Osteoblast (primary cell): ENCODE data around the gene HNRNPH3. TPM values are rescaled to one million over a fixed set of nuclear protein-coding genes. Genes with fewer than 3 reads are reported as not detected.

Experiments used
- DNase-seq: peaks from one replicate; pipeline ENCODE4 v3.0.0; 2011; ENCODE audit warnings: low spot score, mixed read lengths; ENCODE audit not compliant: insufficient read length; ENCODE audit errors: missing footprints
- H2AFZ ChIP-seq: 2 replicates; pipeline ENCODE4 v1.6.0; 2011; ENCODE audit warnings: mild to moderate bottlenecking, low read length
- H3K27ac ChIP-seq: 2 replicates; pipeline ENCODE4 v1.5.1; 2011; ENCODE audit warnings: mild to moderate bottlenecking, low read depth, low read length, moderate library complexity
- H3K27me3 ChIP-seq: 2 replicates; pipeline ENCODE4 v1.6.0; 2012; ENCODE audit warnings: mild to moderate bottlenecking, control low read depth, inconsistent platforms, low read length, moderate library complexity; ENCODE audit not compliant: insufficient read depth
- H3K36me3 ChIP-seq: 2 replicates; pipeline ENCODE4 v1.5.1; 2011; ENCODE audit warnings: mild to moderate bottlenecking, low read length, control low read depth, moderate library complexity; ENCODE audit not compliant: insufficient read depth
- H3K4me1 ChIP-seq: 2 replicates; pipeline ENCODE4 v1.5.1; 2011; ENCODE audit warnings: mild to moderate bottlenecking, low read length, control low read depth, moderate library complexity; ENCODE audit not compliant: insufficient read depth
- H3K4me2 ChIP-seq: 2 replicates; pipeline ENCODE4 v1.6.0; 2011; ENCODE audit warnings: mild to moderate bottlenecking, low read length; ENCODE audit not compliant: insufficient read depth
- H3K4me3 ChIP-seq: fragments of 200-600 bp; sonication (generic); 3 replicates; pipeline ENCODE4 v1.5.1; 2012; ENCODE audit warnings: mild to moderate bottlenecking, low read length, inconsistent platforms; ENCODE audit not compliant: insufficient read depth
- H3K79me2 ChIP-seq: 2 replicates; pipeline ENCODE4 v1.6.0; 2012; ENCODE audit warnings: mild to moderate bottlenecking, low read length, control low read depth, inconsistent platforms; ENCODE audit not compliant: insufficient read depth
- H3K9me3 ChIP-seq: 2 replicates; pipeline ENCODE4 v1.5.1; 2011; ENCODE audit warnings: low read depth, low read length, control low read depth
- H4K20me1 ChIP-seq: 2 replicates; pipeline ENCODE4 v1.6.0; 2012; ENCODE audit warnings: mild to moderate bottlenecking, low read length, control low read depth; ENCODE audit not compliant: insufficient read depth
- total RNA-seq: library from RNA; depleted of rRNA; stranded (reverse); fragments of >200 nt; gene quantifications from 2 replicates; pipeline ENCODE4 v1.2.3, GENCODE V29; 2012
- TF ChIP-seq, protein P1 (sequence below): IDR thresholded peaks from 2 replicates; pipeline ENCODE4 v1.5.1; 2011; ENCODE audit warnings: mild to moderate bottlenecking, low read depth, low read length, moderate library complexity; ENCODE audit errors: extremely low read depth

HNRNPH3 gene
- total RNA-seq, 1 donor = 10.1 TPM

DNA sequence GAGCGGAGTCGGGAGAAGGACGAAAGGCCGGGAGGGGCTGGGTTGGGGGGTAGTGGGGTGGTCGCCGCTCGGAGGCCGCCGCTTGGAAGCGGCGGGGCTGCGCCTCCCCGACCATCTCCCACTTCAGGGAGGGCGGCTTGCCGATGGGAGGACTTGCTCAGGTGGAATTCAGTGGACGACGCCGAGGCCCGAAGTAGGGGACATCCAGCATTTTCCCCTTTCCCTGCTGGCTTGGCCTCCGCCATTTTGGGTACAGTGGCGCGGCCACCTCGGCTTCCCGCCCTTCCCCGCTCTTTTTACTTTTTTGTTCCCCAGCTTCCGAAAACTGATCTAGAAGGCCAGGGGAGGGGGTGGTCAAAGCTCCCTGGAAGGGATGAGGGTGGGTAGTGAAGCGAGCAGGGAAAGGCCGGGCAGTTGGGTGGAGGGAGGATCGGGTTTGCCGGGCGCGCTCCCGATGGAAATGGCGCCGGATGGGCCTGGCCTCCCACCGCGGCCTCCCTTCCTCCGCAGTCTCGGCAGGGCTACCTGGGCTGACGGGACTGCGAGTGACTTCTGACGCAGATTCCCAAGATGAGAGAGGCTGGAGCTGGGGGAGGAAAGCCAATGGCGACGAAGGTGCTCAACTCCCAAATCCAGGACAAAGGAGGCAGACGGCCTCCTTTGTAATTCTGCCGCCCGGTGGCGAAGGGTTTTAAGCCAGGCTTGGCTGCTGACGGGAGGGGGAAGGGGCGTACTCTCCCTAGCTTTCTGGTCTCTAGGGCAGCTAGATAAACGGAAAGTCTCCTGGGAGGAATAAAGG is 594 bp downstream of the HNRNPH3 start, which contains the start of gene PBLD:
PBLD (minus strand) TSS at position 670 of the 799 bp plus-strand sequence. CDS start 26,084 bp downstream, outside the sequence.
- H2AFZ ChIP-seq = peak within 1 kb of the TSS; percentile 86
- H3K79me2 ChIP-seq = peaks cover 65% of the 10 kb centered on the region
- H3K4me2 ChIP-seq = peak within 1 kb of the TSS; percentile 92
- no peaks in the 10 kb centered on the region for H3K27me3 ChIP-seq
- peaks cover 50% of the 10 kb centered on the region for H4K20me1 ChIP-seq
- peaks cover 65% of the 10 kb centered on the region for H3K4me1 ChIP-seq
- peak within 1 kb of the TSS; percentile 95 for H3K27ac ChIP-seq
- peaks cover 5% of the 10 kb centered on the region for H3K36me3 ChIP-seq
- H3K4me3 ChIP-seq = peak within 1 kb of the TSS; percentile 93
- no peaks in the 10 kb centered on the region for H3K9me3 ChIP-seq
- TF ChIP-seq, protein P1, sequence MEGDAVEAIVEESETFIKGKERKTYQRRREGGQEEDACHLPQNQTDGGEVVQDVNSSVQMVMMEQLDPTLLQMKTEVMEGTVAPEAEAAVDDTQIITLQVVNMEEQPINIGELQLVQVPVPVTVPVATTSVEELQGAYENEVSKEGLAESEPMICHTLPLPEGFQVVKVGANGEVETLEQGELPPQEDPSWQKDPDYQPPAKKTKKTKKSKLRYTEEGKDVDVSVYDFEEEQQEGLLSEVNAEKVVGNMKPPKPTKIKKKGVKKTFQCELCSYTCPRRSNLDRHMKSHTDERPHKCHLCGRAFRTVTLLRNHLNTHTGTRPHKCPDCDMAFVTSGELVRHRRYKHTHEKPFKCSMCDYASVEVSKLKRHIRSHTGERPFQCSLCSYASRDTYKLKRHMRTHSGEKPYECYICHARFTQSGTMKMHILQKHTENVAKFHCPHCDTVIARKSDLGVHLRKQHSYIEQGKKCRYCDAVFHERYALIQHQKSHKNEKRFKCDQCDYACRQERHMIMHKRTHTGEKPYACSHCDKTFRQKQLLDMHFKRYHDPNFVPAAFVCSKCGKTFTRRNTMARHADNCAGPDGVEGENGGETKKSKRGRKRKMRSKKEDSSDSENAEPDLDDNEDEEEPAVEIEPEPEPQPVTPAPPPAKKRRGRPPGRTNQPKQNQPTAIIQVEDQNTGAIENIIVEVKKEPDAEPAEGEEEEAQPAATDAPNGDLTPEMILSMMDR = peak; percentile 48
- peak; percentile 79 for DNase-seq

DNA sequence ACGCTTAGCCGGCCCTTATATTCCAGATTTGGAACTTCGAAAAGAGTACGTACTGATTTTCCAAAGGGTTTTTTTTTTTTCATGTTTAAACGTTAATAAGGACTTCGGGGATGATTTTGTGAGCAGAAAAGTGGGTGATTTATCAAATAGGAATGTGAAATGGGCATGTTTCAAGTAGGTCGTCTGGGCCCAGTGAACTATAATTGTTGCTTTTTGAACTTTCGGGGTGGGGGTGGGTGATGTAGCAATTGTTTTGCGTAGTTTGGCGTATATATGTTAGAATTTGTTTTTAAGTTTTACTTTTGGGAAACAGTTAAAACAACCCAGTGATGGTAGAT is 1.2 kb downstream of the HNRNPH3 start:
- peak overlapping the region; percentile 93 for H3K4me3 ChIP-seq
- peaks cover 11% of the 10 kb centered on the region for H3K36me3 ChIP-seq
- H3K79me2 ChIP-seq = peaks cover 71% of the 10 kb centered on the region
- peak overlapping the region; percentile 95 for H3K27ac ChIP-seq
- no peak for DNase-seq
- peaks cover 61% of the 10 kb centered on the region for H3K4me1 ChIP-seq
- H3K27me3 ChIP-seq = no peaks in the 10 kb centered on the region
- peaks cover 54% of the 10 kb centered on the region for H4K20me1 ChIP-seq
- peak overlapping the region; percentile 92 for H3K4me2 ChIP-seq
- TF ChIP-seq, protein P1 = no peak
- no peak overlapping the region for H2AFZ ChIP-seq
- no peaks in the 10 kb centered on the region for H3K9me3 ChIP-seq

DNA sequence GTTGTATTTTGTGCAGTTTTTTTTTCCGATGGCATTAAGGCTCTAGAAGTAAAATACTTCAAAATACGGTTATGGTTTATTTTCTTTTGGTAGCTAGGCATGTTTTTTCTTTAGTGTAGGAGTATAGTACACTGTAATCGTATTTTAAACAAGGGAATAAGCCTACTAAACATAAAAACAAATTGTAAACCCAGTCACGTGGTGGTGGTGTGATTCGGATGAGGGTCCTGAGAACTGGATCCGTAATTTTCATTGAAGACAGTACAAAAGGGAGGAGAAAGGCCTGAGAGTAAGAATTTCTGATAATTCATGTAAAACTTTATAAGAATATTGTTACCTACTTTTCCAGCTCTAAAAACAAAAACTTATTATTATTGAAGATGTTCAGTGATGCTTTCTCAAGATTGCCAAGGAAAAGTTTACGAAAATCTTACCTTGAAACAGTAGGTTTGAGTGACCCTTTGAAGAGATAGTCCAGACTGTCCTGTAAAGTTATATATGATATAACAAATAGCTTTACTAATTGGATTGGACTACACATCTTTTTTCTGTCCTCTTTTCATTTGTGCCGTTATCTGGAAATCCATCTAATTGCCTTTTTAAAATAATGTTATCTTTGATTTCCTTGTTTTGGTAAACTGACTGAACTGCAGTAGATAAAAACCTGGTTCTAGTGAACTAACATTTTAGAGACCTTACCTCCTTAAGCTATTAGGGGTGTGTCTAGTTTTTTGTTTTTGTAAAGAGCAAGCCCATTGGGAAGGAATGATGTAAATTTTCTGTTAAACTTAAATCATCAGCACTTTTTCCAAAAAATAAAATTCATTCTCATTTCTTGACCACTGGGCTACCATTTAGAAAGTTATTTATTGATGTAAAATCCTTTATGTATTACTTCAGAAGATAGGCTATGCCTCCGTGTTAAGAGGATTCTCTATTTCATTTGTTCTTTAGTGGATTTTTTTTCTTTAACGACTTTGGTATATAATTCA is 1.9 kb downstream of the HNRNPH3 start:
- Histone ChIP-seq H3K27me3 (no peaks in the 10 kb centered on the region), H3K36me3 (peaks cover 18% of the 10 kb centered on the region)

More for the DNA sequence above, 1.9 kb downstream of the HNRNPH3 start:
- TF ChIP-seq, protein P1 = no peak
- DNase-seq = no peak
- Histone ChIP-seq H3K9me3 (no peaks in the 10 kb centered on the region), H2AFZ (no peak overlapping the region), H3K27ac (peak overlapping the region; percentile 95), H3K4me1 (peaks cover 54% of the 10 kb centered on the region), H4K20me1 (peaks cover 59% of the 10 kb centered on the region), H3K4me2 (peak overlapping the region; percentile 92), H3K4me3 (peak overlapping the region; percentile 93), H3K79me2 (peaks cover 78% of the 10 kb centered on the region)
